Suprapubic skin (tissue), 4 donors: ENCODE measurements around the gene TTBK2. TPM values are rescaled to one million over a fixed set of nuclear protein-coding genes. Genes with fewer than 3 reads are reported as not detected.
A peak's percentile ranks its signal among the peaks of the same experiment; 100 is the strongest.
"Not testable (repeated sequence)": the region's sequence is repeated elsewhere in the genome, so short reads cannot be mapped to it uniquely, and the experiment has no call there.

Source experiments
- DNase-seq, 2 donors: peaks; one replicate each; pipeline ENCODE4 v3.0.0-alpha.2; 2019; ENCODE audit warnings: low spot score in 2 of 2
- H3K27ac ChIP-seq: fragments of 200-600 bp; sonication (generic); one replicate; pipeline ENCODE4 v1.5.1; 2019
- H3K27me3 ChIP-seq: fragments of 200-600 bp; sonication (generic); one replicate; pipeline ENCODE4 v1.5.1; 2019
- H3K36me3 ChIP-seq: fragments of 200-600 bp; sonication (generic); one replicate; pipeline ENCODE4 v1.5.1; 2019
- H3K4me1 ChIP-seq: fragments of 200-600 bp; sonication (generic); one replicate; pipeline ENCODE4 v1.5.1; 2019
- H3K4me3 ChIP-seq: fragments of 200-600 bp; sonication (generic); one replicate; pipeline ENCODE4 v1.5.1; 2019; ENCODE audit warnings: mild to moderate bottlenecking
- H3K9me3 ChIP-seq: fragments of 200-600 bp; sonication (generic); one replicate; pipeline ENCODE4 v1.5.1; 2019
- EP300 ChIP-seq: sonication (generic); formaldehyde crosslinking; IDR thresholded peaks from one replicate; pipeline ENCODE4 v1.6.1; 2017; ENCODE audit warnings: antibody characterized with exemption
- POLR2A ChIP-seq, 2 donors: fragments of 450-650 bp; IDR thresholded peaks; one replicate each; pipeline ENCODE4 v1.6.1; 2017; ENCODE audit warnings: antibody characterized with exemption in 2 of 2, mild to moderate bottlenecking in 2 of 2, moderate library complexity in 2 of 2
- POLR2AphosphoS5 ChIP-seq, 3 donors: sonication (generic); formaldehyde crosslinking; IDR thresholded peaks; one replicate each; pipeline ENCODE4 v1.6.1; 2017; ENCODE audit warnings: antibody characterized with exemption in 3 of 3
- WGBS: methylation state at CpG from one replicate; pipeline ENCODE4 v1.1.5; 2018; 5-methylcytosine and 5-hydroxymethylcytosine counted together
- total RNA-seq, 4 donors: library from RNA; depleted of rRNA; stranded (reverse); fragments of >200 nt; gene quantifications; one replicate each; pipeline ENCODE4 v1.1.0, GENCODE V29; 2016
- TF ChIP-seq, protein P1 (sequence below), 2 donors: fragments of 200-600 bp in 1 of 2; fragments of 450-650 bp in 1 of 2; sonication (generic) in 1 of 2; IDR thresholded peaks; one replicate each; pipeline ENCODE4 v1.5.1; 2016 to 2019; ENCODE audit warnings: antibody characterized with exemption in 2 of 2, mild to moderate bottlenecking in 1 of 2, moderate library complexity in 1 of 2

The TTBK2 gene
- total RNA-seq: 10 to 100 TPM; 10.5 to 20.6 (median 14.8) TPM

- 0% methylated on average over 12 of the region's 72 CpGs for WGBS
- H3K27ac ChIP-seq: peak within 1 kb of the TSS; percentile 86
- H3K4me3 ChIP-seq: peak within 1 kb of the TSS; percentile 95
- peaks cover 21% of the 10 kb centered on the region for H3K4me1 ChIP-seq
- DNase-seq: peak; percentile 98
- no peaks in the 10 kb centered on the region for H3K36me3 ChIP-seq
- peak in 1 of 2 donors; percentile 63 for TF ChIP-seq POLR2A (IDR thresholded peaks at IDR 0.05)
- TF ChIP-seq, protein P1, sequence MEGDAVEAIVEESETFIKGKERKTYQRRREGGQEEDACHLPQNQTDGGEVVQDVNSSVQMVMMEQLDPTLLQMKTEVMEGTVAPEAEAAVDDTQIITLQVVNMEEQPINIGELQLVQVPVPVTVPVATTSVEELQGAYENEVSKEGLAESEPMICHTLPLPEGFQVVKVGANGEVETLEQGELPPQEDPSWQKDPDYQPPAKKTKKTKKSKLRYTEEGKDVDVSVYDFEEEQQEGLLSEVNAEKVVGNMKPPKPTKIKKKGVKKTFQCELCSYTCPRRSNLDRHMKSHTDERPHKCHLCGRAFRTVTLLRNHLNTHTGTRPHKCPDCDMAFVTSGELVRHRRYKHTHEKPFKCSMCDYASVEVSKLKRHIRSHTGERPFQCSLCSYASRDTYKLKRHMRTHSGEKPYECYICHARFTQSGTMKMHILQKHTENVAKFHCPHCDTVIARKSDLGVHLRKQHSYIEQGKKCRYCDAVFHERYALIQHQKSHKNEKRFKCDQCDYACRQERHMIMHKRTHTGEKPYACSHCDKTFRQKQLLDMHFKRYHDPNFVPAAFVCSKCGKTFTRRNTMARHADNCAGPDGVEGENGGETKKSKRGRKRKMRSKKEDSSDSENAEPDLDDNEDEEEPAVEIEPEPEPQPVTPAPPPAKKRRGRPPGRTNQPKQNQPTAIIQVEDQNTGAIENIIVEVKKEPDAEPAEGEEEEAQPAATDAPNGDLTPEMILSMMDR (IDR thresholded peaks at IDR 0.05): peak in 1 of 2 donors; percentile 7
- TF ChIP-seq EP300: no peak
- no peak for TF ChIP-seq POLR2AphosphoS5 (IDR thresholded peaks at IDR 0.05)
- no peaks in the 10 kb centered on the region for H3K9me3 ChIP-seq
- no peaks in the 10 kb centered on the region for H3K27me3 ChIP-seq
These were observed at the start of gene TTBK2 for GRCh38 chr15:42920519-42921341. Gene TTBK2 (minus strand): TSS chr15:42920778. CDS start chr15:42878617, 42,161 bp downstream.

- H3K36me3 ChIP-seq: peaks cover 78% of the 10 kb centered on the region
- WGBS: 96% methylated on average over 5 of the region's 5 CpGs
These were observed 43.9 kb upstream of the TTBK2 start for GRCh38 chr15:42964476-42964875.

GRCh38 chr15:42955518-42955917, 34.9 kb upstream of the TTBK2 start:
- Histone ChIP-seq H3K27me3 (no peaks in the 10 kb centered on the region), H3K36me3 (peaks cover 94% of the 10 kb centered on the region), H3K4me1 (no peaks in the 10 kb centered on the region), H3K27ac (no peak overlapping the region), H3K9me3 (no peaks in the 10 kb centered on the region), H3K4me3 (no peak overlapping the region)
- DNase-seq: no peak
- TF ChIP-seq EP300 (no peak), POLR2A (IDR thresholded peaks at IDR 0.05) (no peak), POLR2AphosphoS5 (IDR thresholded peaks at IDR 0.05) (no peak)
- TF ChIP-seq, protein P1 (IDR thresholded peaks at IDR 0.05): no peak

More at GRCh38 chr15:42964476-42964875, 43.9 kb upstream of the TTBK2 start:
- TF ChIP-seq, protein P1 (IDR thresholded peaks at IDR 0.05): no peak
- TF ChIP-seq POLR2A (IDR thresholded peaks at IDR 0.05) (no peak), POLR2AphosphoS5 (IDR thresholded peaks at IDR 0.05) (no peak), EP300 (no peak)
- Histone ChIP-seq H3K4me3 (no peak overlapping the region), H3K4me1 (no peaks in the 10 kb centered on the region), H3K27ac (no peak overlapping the region), H3K9me3 (no peaks in the 10 kb centered on the region), H3K27me3 (no peaks in the 10 kb centered on the region)
- no peak for DNase-seq

GRCh38 chr15:42954291-42954690, 33.7 kb upstream of the TTBK2 start:
- WGBS: 97% methylated on average over 4 of the region's 4 CpGs
- H3K4me3 ChIP-seq: no peak overlapping the region
- no peaks in the 10 kb centered on the region for H3K27me3 ChIP-seq
- DNase-seq: no peak
- H3K9me3 ChIP-seq: no peaks in the 10 kb centered on the region
- no peak overlapping the region for H3K27ac ChIP-seq
- H3K36me3 ChIP-seq: peaks cover 94% of the 10 kb centered on the region
- TF ChIP-seq, protein P1 (IDR thresholded peaks at IDR 0.05): no peak
- no peak for TF ChIP-seq EP300
- TF ChIP-seq POLR2A (IDR thresholded peaks at IDR 0.05): no peak
- TF ChIP-seq POLR2AphosphoS5 (IDR thresholded peaks at IDR 0.05): no peak
- no peaks in the 10 kb centered on the region for H3K4me1 ChIP-seq

- WGBS: 100% methylated on average over 3 of the region's 3 CpGs
- not testable (repeated sequence) for H3K4me1 ChIP-seq, DNase-seq, H3K27me3 ChIP-seq, H3K9me3 ChIP-seq, H3K27ac ChIP-seq, H3K4me3 ChIP-seq
- H3K36me3 ChIP-seq: peaks cover 75% of the 10 kb centered on the region
These were observed 28.3 kb upstream of the TTBK2 start for GRCh38 chr15:42948898-42949297.
